NCI-H1417 (cell line): ENCODE measurements around the gene EPG5.
"Not testable (repeated sequence)": the region's sequence is repeated elsewhere in the genome, so short reads cannot be mapped to it uniquely, and the experiment has no call there.

ENCODE experiments used
- DNase-seq, 3 experiments: peaks; one replicate each; lab custom pipeline; 2025; lab: John Stamatoyannopoulos, UW

The EPG5 gene

GRCh38 chr18:45976566-45976965, 9.4 kb upstream of the EPG5 start:
- DNase-seq, result no peak

- DNase-seq, result peak; percentile 54 to 89 (median 68)
Measured at GRCh38 chr18:45974088-45974536, 7.0 kb upstream of the EPG5 start.

- DNase-seq, result not testable (repeated sequence)
Measured at GRCh38 chr18:45964913-45965312, 2.2 kb downstream of the EPG5 start.

- no peak for DNase-seq
Measured at GRCh38 chr18:45962866-45963265, 4.3 kb downstream of the EPG5 start.

- no peak for DNase-seq
Measured at GRCh38 chr18:45962461-45962860, 4.7 kb downstream of the EPG5 start.

- not testable (repeated sequence) for DNase-seq
Measured at GRCh38 chr18:45959484-45959883, 7.6 kb downstream of the EPG5 start.

GRCh38 chr18:45958730-45959129, 8.4 kb downstream of the EPG5 start:
- DNase-seq, result no peak

GRCh38 chr18:45958027-45958426, 9.1 kb downstream of the EPG5 start:
- DNase-seq, result no peak

- DNase-seq, result no peak
Measured at GRCh38 chr18:45957100-45957499, 10.0 kb downstream of the EPG5 start.

GRCh38 chr18:45954070-45954934, 12.8 kb downstream of the EPG5 start:
- no peak for DNase-seq

GRCh38 chr18:45951016-45951714, 16.0 kb downstream of the EPG5 start:
- no peak for DNase-seq

- no peak for DNase-seq
Measured at GRCh38 chr18:45945669-45946068, 21.5 kb downstream of the EPG5 start.

- DNase-seq, result no peak
Measured at GRCh38 chr18:45940724-45941123, 26.4 kb downstream of the EPG5 start.

- no peak for DNase-seq
Measured at GRCh38 chr18:45939236-45939635, 27.9 kb downstream of the EPG5 start.

GRCh38 chr18:45938488-45938935, 28.6 kb downstream of the EPG5 start:
- no peak for DNase-seq

- no peak for DNase-seq
Measured at GRCh38 chr18:45935591-45936335, 31.4 kb downstream of the EPG5 start.

GRCh38 chr18:45932708-45933107, 34.4 kb downstream of the EPG5 start:
- DNase-seq, result no peak

GRCh38 chr18:45930963-45931362, 36.2 kb downstream of the EPG5 start:
- DNase-seq, result no peak

GRCh38 chr18:45926691-45927090, 40.4 kb downstream of the EPG5 start:
- no peak for DNase-seq

- no peak for DNase-seq
Measured at GRCh38 chr18:45926085-45926484, 41.0 kb downstream of the EPG5 start.

- DNase-seq, result no peak
Measured at GRCh38 chr18:45923138-45923537, 44.0 kb downstream of the EPG5 start.

- DNase-seq, result peak in 2 of 3 experiments; percentile 57 to 80
Measured at GRCh38 chr18:45920367-45920766, 46.8 kb downstream of the EPG5 start.
